Endothelial cell of umbilical vein (primary cell): ENCODE results near the gene EVA1A. TPM values are rescaled to one million over a fixed set of nuclear protein-coding genes. Genes with fewer than 3 reads are reported as not detected.

Source experiments
- BruUV-seq: library from RNA; stranded (reverse); fragments of 400-500 nt; replicated peaks from 2 replicates; lab custom pipeline; 2021; lab: Mats Ljungman, UMichigan
- CTCF ChIA-PET: fragments of 300-600, 350-600 bp; sonication (Branson Sonifier 250); formaldehyde crosslinking; loops from one replicate; lab custom pipeline; 2021; ENCODE audit warnings: antibody characterized with exemption, inconsistent platforms; lab: Charles Lee
- POLR2A ChIA-PET: fragments of 300-600, 350-600 bp; sonication (Branson Sonifier 250); formaldehyde crosslinking; loops from one replicate; lab custom pipeline; 2021; ENCODE audit warnings: antibody characterized with exemption, inconsistent platforms; lab: Charles Lee
- DNase-seq: peaks from one replicate; pipeline ENCODE4 v3.0.0-alpha.2; 2011; ENCODE audit warnings: low read depth, low spot score
- FAIRE-seq: peaks from 2 replicates; lab custom pipeline; 2011; peaks lifted over from hg19 to GRCh38; lab: Jason Lieb, UNC
- H2AFZ ChIP-seq: 2 replicates; pipeline ENCODE4 v1.6.0; 2012; ENCODE audit warnings: low read depth, low read length, control low read depth, inconsistent platforms
- H3K27ac ChIP-seq: 2 replicates; pipeline ENCODE4 v1.5.1; 2011; ENCODE audit warnings: low read depth, mild to moderate bottlenecking, control low read depth, low read length, moderate library complexity; ENCODE audit not compliant: insufficient read depth
- H3K27me3 ChIP-seq, 2 experiments: 2 replicates each; pipeline versions ENCODE4 v1.6.0 to v1.6.1; 2011; ENCODE audit warnings: low read length in 2 of 2, mixed read lengths in 1 of 2; ENCODE audit not compliant: control insufficient read depth in 2 of 2, insufficient read depth in 2 of 2
- H3K36me3 ChIP-seq, 2 experiments: 2 replicates in 1 of 2; 3 replicates in 1 of 2; pipeline ENCODE4 v1.5.1; 2011; ENCODE audit warnings: low read length in 2 of 2, mild to moderate bottlenecking in 1 of 2, moderate library complexity in 1 of 2; ENCODE audit not compliant: control insufficient read depth in 2 of 2, insufficient read depth in 2 of 2; ENCODE audit errors: extremely low read depth in 1 of 2
- H3K4me1 ChIP-seq: 3 replicates; pipeline ENCODE4 v1.5.1; 2011; ENCODE audit warnings: mild to moderate bottlenecking, low read length; ENCODE audit not compliant: control insufficient read depth, insufficient read depth; ENCODE audit errors: extremely low read depth
- H3K4me2 ChIP-seq: 2 replicates; pipeline ENCODE4 v1.6.1; 2011; ENCODE audit warnings: low read length, control low read depth, mixed read lengths; ENCODE audit not compliant: insufficient read depth
- H3K4me3 ChIP-seq, 3 experiments: fragments of 200-600 bp in 1 of 3; sonication (generic), shearing (Covaris generic) in 1 of 3; replicated peaks in 1 of 3; 2 replicates each; pipeline ENCODE4 v1.5.1; 2011 to 2016; ENCODE audit warnings: control low read depth in 3 of 3, low read length in 3 of 3, mild to moderate bottlenecking in 2 of 3, inconsistent platforms in 1 of 3, low read depth in 1 of 3, moderate library complexity in 1 of 3; ENCODE audit not compliant: insufficient read depth in 1 of 3
- H3K79me2 ChIP-seq: 2 replicates; pipeline ENCODE4 v1.6.0; 2012; ENCODE audit warnings: low read length, inconsistent platforms; ENCODE audit not compliant: control insufficient read depth, insufficient read depth
- H3K9ac ChIP-seq: replicated peaks from 2 replicates; pipeline ENCODE3; 2011; ENCODE audit warnings: low read length, control low read depth; ENCODE audit not compliant: insufficient read depth; ENCODE audit errors: extremely low read depth
- H3K9me1 ChIP-seq: replicated peaks from 3 replicates; pipeline ENCODE4 v1.6.0; 2011; ENCODE audit warnings: mild to moderate bottlenecking, low read length; ENCODE audit not compliant: control insufficient read depth, insufficient read depth; ENCODE audit errors: extremely low read depth
- H3K9me3 ChIP-seq: replicated peaks from 2 replicates; pipeline ENCODE4 v1.5.1; 2012; ENCODE audit warnings: low read length, inconsistent platforms; ENCODE audit not compliant: control insufficient read depth, insufficient read depth
- H4K20me1 ChIP-seq: replicated peaks from 2 replicates; pipeline ENCODE3; 2011; ENCODE audit warnings: mild to moderate bottlenecking, low read length; ENCODE audit not compliant: control insufficient read depth, insufficient read depth; ENCODE audit errors: extremely low read depth
- CTCF ChIP-seq, 2 donors: IDR thresholded peaks; 1 replicate in 1 of 2; 2 replicates in 1 of 2; pipeline ENCODE4 v1.5.1; 2011; ENCODE audit warnings: low read length in 2 of 2, mild to moderate bottlenecking in 2 of 2, moderate library complexity in 2 of 2, control low read depth in 1 of 2, inconsistent platforms in 1 of 2, low read depth in 1 of 2; ENCODE audit not compliant: insufficient read depth in 1 of 2; ENCODE audit errors: extremely low read depth in 1 of 2
- EZH2 ChIP-seq: IDR thresholded peaks from 2 replicates; pipeline ENCODE4 v1.6.1; 2012; ENCODE audit warnings: borderline replicate concordance, low read depth, mild to moderate bottlenecking, moderate library complexity, low read length, inconsistent platforms; ENCODE audit not compliant: severe bottlenecking
- FOS ChIP-seq: IDR thresholded peaks from 2 replicates; pipeline ENCODE4 v1.6.1; 2011; ENCODE audit warnings: mild to moderate bottlenecking, low read length, moderate library complexity, borderline replicate concordance; ENCODE audit not compliant: insufficient read depth
- GATA2 ChIP-seq: IDR thresholded peaks from 2 replicates; pipeline ENCODE4 v1.7.0; 2011; ENCODE audit warnings: low read depth, mild to moderate bottlenecking, moderate library complexity, mixed read lengths, low read length; ENCODE audit not compliant: insufficient read length, insufficient read depth
- JUN ChIP-seq: IDR thresholded peaks from 2 replicates; pipeline ENCODE4 v1.6.1; 2011; ENCODE audit warnings: borderline replicate concordance, low read depth; ENCODE audit not compliant: insufficient read length, insufficient read depth
- MAX ChIP-seq: IDR thresholded peaks from 2 replicates; pipeline ENCODE4 v1.6.1; 2011; ENCODE audit not compliant: insufficient read depth, insufficient read length
- MYC ChIP-seq: IDR thresholded peaks from one replicate; pipeline ENCODE4 v1.6.1; 2011; ENCODE audit warnings: mild to moderate bottlenecking, low read depth, low read length
- POLR2A ChIP-seq: IDR thresholded peaks from 2 replicates; pipeline ENCODE4 v1.6.1; 2012; ENCODE audit warnings: low read depth, mild to moderate bottlenecking, control low read depth, low read length
- POLR2AphosphoS5 ChIP-seq: IDR thresholded peaks from 2 replicates; pipeline ENCODE4 v1.6.1; 2012; ENCODE audit warnings: low read depth, mild to moderate bottlenecking, control low read depth, low read length, moderate library complexity; ENCODE audit not compliant: insufficient read depth
- dilution Hi-C: fragments of 300-500 bp; cut with MboI; formaldehyde crosslinking; loops from one replicate; pipeline ENCODE4 v1.15.0; 2019; ENCODE audit warnings: low sequenced_read_pairs; ENCODE audit not compliant: extremely low pct_ligation_motif_present
- intact Hi-C: fragments of 100-400 bp; cut with micrococcal nuclease; formaldehyde crosslinking; loops from one replicate; pipeline ENCODE4 v1.10.0; 2022
- polyA plus RNA-seq, 4 experiments: library from polyadenylated mRNA; depleted of rRNA in 3 of 4; stranded (reverse) in 3 of 4; unstranded in 1 of 4; fragments of >200 nt; gene quantifications; 2 replicates each; pipeline versions ENCODE4 v1.2.1 to v1.2.3, GENCODE V29; 2011 to 2012; ENCODE audit warnings: missing spikeins in 1 of 4
- total RNA-seq: library from RNA; stranded (reverse); gene quantifications from 2 replicates; pipeline ENCODE4 v1.2.3, GENCODE V29; 2021

The EVA1A gene
- total and polyA plus RNA-seq, 2 donors (not counting 3 experiments of a cell fraction or from before 2014, with no cell fraction given), result 52.6 to 66.5 TPM

GRCh38 chr2:75570948-75571729 lies 10.4 kb upstream of the EVA1A start:
- Histone ChIP-seq H3K36me3 (no peaks in the 10 kb centered on the region), H3K9me1 (no peaks in the 10 kb centered on the region), H2AFZ (no peak overlapping the region), H3K27me3 (peaks cover 1 to 5% of the 10 kb centered on the region in 2 experiments), H3K9ac (no peak overlapping the region), H4K20me1 (no peaks in the 10 kb centered on the region), H3K4me3 (no peak overlapping the region), H3K79me2 (no peaks in the 10 kb centered on the region), H3K4me2 (no peak overlapping the region), H3K27ac (no peak overlapping the region), H3K9me3 (no peaks in the 10 kb centered on the region), H3K4me1 (no peaks in the 10 kb centered on the region)
- CTCF ChIA-PET, result interaction anchor here (1.2 to 2.4 kb wide), 3 partner anchors 10 to 103 kb away, joined by 3 to 8 read pairs (median 4); partner anchors contain the start of gene EVA1A
- no TSS peak for BruUV-seq
- intact Hi-C loops, result no loop called here
- dilution Hi-C loops, result no loop called here
- TF ChIP-seq MAX (no peak), CTCF (IDR thresholded peaks at IDR 0.05; ENCODE audit: extremely low read depth in 1 of 2, insufficient read depth in 1 of 2, low read depth in 1 of 2, low read length in 2 of 2) (no peak), MYC (no peak), FOS (no peak), POLR2AphosphoS5 (no peak), EZH2 (no peak), JUN (no peak), GATA2 (no peak), POLR2A (no peak)
- FAIRE-seq (no peak), DNase-seq (peak; percentile 55)
- POLR2A ChIA-PET, result interaction anchor here (0.7 kb wide), 1 partner anchor 9 kb away, joined by 3 read pairs; no protein-coding TSS in a partner anchor
